ENCODE measurements around the gene WDR6.

WDR6 gene, protein sequence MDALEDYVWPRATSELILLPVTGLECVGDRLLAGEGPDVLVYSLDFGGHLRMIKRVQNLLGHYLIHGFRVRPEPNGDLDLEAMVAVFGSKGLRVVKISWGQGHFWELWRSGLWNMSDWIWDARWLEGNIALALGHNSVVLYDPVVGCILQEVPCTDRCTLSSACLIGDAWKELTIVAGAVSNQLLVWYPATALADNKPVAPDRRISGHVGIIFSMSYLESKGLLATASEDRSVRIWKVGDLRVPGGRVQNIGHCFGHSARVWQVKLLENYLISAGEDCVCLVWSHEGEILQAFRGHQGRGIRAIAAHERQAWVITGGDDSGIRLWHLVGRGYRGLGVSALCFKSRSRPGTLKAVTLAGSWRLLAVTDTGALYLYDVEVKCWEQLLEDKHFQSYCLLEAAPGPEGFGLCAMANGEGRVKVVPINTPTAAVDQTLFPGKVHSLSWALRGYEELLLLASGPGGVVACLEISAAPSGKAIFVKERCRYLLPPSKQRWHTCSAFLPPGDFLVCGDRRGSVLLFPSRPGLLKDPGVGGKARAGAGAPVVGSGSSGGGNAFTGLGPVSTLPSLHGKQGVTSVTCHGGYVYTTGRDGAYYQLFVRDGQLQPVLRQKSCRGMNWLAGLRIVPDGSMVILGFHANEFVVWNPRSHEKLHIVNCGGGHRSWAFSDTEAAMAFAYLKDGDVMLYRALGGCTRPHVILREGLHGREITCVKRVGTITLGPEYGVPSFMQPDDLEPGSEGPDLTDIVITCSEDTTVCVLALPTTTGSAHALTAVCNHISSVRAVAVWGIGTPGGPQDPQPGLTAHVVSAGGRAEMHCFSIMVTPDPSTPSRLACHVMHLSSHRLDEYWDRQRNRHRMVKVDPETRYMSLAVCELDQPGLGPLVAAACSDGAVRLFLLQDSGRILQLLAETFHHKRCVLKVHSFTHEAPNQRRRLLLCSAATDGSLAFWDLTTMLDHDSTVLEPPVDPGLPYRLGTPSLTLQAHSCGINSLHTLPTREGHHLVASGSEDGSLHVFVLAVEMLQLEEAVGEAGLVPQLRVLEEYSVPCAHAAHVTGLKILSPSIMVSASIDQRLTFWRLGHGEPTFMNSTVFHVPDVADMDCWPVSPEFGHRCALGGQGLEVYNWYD

GRCh38 chr3:49007068-49007770, at the start of gene WDR6:
Gene WDR6, plus strand, starts transcription at chr3:49007391. Its CDS starts 41 bp downstream, at chr3:49007432.
- peak; percentile 99 for DNase-seq

DNA sequence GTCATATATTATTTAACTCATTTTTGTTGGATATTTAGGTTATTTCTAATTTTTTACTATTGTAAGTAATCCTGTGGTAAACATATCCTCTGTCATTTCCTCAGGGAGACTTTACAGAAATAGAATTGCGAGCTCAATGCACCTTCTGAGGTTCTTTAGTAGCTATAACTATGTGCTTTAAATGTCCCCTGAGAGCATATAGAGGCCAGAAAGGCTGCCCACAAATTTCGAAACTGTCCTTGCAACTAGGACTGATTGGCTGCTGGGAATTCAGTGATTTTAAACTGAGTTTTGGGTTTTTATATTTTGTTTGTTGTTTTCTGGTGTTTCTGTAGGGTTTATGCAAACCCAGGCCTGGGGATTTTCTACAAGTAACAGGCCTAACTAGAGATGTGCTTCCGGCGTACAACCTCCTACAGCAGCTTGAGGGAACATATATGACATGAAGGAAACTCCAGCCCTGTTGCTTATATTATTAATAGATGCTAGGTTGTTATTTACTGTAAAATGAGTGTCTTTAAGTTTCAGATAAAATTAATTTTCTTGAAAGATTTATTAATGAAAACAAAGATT, 46.3 kb upstream of the WDR6 start:
- no peak for DNase-seq

GRCh38 chr3:48962340-48962739, 44.9 kb upstream of the WDR6 start:
- no peak for DNase-seq

DNA sequence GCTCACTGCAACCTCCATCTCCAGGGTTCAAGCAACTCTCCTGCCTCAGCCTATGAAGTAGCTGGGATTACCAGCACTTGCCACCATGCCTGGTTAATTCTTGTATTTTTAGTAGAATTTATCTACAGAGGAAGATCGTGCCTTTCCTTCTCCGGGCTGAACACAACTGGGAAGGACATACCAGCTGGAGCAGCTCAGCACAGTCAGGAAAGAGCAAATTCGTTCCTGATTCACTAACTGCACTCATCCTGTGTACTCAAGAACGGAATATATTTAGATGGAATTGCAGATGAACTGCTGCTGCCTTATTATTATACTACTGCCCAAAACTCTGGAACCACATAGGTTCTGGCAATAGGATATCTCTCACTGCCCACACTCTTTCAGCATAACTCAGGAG, 44.3 kb upstream of the WDR6 start:
- DNase-seq, result no peak

GRCh38 chr3:48963591-48963990, 43.6 kb upstream of the WDR6 start:
- DNase-seq, result no peak

DNA sequence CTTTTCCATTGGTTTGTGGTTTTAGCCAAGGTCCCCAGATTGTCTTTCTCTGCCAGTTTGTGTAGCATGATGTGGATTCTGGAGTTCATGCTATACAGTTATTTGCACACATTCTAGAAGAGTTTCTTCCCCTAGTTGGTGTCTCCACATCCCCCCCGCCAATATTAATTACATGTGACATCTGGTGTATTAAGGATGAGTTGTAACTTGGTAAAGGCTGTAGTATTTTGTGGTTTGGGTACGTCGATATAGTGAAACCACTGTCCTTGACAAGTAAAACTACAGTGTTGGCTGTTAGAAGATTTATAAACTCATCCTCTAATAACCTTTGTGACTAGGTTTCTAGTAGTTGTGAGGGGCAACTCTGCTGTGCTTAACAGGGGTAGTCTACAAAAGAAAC, 40.8 kb upstream of the WDR6 start:
- no peak for DNase-seq

- DNase-seq, result no peak
These were observed 40.3 kb upstream of the WDR6 start for GRCh38 chr3:48966876-48967361.

GRCh38 chr3:48970586-48970985, 36.6 kb upstream of the WDR6 start:
- no peak for DNase-seq

DNA sequence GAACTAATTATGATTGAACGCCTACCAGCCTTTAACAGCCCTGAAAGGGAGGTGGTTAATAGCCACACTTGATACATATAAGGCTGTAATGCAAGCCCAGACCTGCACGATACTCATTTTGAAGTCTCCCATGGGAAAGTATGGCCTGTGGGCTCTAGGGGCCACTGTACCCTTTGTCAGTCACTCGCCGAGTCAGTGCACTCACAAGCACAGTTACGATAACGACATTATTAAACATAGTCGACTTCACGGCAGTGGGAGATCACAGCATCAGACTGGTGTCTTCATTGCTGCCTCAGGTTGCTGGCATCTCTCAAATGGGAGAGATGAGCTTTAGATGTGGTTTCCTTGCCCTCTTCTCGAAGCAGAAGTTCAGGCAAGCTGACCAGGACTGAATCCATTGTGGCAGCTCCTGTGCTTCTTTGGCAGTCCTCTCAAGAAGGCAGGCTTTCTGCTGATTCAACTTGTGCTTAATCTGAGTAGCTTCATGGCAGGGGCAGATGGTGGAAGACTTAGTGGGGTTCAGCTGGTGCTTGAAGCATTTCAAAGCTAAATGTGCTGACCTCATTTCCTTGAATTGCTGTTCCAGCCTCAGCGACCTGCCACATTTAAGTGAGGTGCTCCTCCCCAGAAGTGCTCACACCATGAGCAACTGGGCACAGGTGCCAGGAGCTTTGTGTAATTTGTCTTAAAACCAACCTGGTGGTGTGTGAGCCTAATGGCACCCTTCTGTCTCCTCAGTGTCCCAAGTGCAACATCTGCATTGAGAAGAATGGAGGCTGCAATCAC, 32.9 kb upstream of the WDR6 start:
- DNase-seq, result no peak

DNA sequence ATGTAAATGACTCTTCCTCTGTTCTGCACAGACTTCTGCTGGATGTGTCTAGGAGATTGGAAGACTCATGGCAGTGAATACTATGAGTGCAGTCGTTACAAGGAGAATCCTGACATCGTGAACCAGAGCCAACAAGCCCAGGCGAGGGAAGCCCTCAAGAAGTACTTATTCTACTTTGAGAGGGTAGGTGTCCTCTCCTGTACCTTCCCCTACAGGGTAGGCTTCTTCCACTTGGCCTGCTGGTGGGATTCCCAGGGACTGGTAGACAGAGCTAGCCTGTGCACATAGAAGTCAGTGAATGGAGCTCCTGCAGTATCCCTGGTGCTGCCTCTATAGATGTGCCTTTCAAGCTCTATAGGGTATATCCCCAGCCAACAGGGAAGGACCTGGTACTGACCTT, 27.7 kb upstream of the WDR6 start:
- DNase-seq, result no peak

- no peak for DNase-seq
These were observed 26.9 kb upstream of the WDR6 start for GRCh38 chr3:48980295-48980694.

- no peak for DNase-seq
These were observed 25.2 kb upstream of the WDR6 start for GRCh38 chr3:48982016-48982415.

GRCh38 chr3:48982686-48983085, 24.5 kb upstream of the WDR6 start:
- no peak for DNase-seq

- DNase-seq, result no peak
These were observed 24.1 kb upstream of the WDR6 start for GRCh38 chr3:48983096-48983495.

GRCh38 chr3:48984663-48985062, 22.5 kb upstream of the WDR6 start:
- no peak for DNase-seq

- DNase-seq, result no peak
These were observed 21.3 kb upstream of the WDR6 start for GRCh38 chr3:48985831-48986376.

DNA sequence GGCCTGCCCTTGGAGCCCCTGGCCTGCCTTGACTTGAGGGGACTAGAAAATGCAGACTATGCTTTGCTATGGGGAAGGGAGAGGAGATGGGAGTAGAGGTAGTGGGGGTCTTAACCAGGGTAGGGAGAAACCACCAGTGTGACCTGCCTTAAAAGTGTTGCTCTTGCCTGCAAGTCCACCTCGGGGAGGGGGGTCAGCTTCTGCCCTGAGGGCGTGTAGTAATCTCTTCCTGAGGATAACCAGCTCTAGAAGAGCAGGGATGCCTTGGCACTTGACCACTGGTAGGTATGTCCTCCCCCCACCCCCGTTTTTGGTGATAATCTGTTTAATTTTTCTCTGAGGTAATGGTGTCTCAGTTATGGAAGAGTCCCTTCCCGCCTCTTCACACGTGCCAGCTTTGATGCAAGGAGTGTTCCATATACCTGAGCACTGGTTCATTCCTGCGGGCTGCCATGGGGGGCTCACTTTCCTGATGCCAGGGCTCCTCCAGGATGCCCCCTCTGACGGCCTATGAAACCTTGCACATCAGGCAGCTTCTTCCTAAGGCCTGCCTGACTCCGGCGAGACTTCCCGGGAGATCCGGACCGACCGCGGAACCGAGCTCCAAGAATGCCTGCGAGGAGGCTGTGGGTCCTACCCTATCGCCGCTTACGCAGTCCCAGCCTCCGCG, 17.9 kb upstream of the WDR6 start:
- DNase-seq, result peak; percentile 59

GRCh38 chr3:48989796-48990635, 17.2 kb upstream of the WDR6 start, which contains the start of gene P4HTM:
Gene P4HTM, plus strand, starts transcription at chr3:48990241. Its CDS starts 16 bp downstream, at chr3:48990257.
- peak; percentile 94 for DNase-seq
